GM18505 (cell line): ENCODE data around the gene IDI1.

Experiments used
- ATAC-seq: cut with Tn5 transposase; IDR thresholded peaks from one replicate; pipeline ENCODE4 v1.9.1; 2021; ENCODE audit not compliant: unreplicated experiment
- POLR2A ChIP-seq: IDR thresholded peaks from 4 replicates; pipeline ENCODE4 v1.6.1; 2011; ENCODE audit warnings: borderline replicate concordance; ENCODE audit not compliant: insufficient read depth, insufficient read length; ENCODE audit errors: extremely low read depth

Gene IDI1

DNA sequence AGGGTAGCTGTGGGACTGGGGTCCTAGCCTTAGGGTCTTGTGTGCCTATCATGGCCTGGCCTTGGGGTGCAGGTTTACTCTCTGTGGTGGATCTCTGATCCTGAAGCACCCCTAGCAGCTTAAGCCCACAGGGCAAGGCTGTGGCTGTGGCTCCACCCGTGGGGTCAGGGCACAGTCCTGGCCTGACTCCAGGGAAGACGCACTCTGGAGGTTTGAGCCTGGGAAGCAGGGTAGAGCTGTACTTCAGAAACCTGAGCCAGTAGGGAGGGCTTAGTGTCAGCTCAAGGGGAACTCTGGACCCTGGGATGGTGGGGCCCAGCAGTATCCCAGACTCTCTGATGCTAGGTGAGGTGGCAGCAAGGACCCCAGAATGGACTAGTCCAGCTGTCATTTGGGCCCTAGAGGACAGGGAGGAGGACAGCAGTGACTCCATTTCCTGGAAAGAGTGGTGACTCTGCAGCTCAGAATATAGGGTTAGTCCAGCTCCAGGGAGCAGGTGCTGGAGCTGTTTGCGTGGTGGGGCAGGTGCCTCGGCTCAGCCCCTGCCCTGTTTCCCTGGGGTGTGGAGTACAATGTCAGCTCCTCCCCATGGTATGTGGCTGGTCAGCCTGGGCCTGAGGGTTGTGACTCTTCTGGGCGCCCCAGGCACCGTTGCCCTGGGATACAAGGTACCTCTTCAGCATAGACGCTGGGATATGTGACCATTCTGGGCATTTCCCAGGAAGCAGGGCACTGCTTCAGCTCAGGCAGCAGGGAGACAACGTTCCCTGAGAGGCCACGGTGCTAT is 44.8 kb downstream of the IDI1 start:
- ATAC-seq = no peak
- TF ChIP-seq POLR2A = no peak

DNA sequence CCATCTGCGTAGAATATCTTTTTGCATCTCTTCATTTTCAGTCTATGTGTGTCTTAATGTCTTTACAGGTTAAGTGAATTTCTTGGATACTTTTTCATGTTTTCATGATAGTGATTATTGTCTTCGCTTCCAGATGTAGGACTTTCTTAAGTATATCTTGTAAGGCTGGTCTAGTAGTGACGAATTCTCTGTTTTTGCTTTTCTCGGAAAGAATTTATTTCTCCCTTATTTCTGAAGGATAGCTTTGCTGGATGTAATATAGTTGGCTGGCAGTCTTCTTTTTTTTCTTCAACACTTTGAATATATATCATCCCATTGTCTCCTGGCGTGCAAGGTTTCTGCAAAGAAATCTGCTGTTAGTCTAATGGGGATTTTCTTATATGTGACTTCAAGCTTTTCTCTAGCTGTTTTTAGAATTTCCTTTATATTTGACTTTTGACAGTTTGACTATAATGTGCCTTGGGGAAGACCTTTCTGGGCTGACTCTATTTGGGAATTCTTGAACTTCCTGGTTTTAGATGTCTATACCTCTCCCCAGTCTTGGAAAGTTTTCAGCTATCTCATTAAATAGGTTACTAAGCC is 46.4 kb downstream of the IDI1 start:
- TF ChIP-seq POLR2A = no peak
- ATAC-seq = no peak

DNA sequence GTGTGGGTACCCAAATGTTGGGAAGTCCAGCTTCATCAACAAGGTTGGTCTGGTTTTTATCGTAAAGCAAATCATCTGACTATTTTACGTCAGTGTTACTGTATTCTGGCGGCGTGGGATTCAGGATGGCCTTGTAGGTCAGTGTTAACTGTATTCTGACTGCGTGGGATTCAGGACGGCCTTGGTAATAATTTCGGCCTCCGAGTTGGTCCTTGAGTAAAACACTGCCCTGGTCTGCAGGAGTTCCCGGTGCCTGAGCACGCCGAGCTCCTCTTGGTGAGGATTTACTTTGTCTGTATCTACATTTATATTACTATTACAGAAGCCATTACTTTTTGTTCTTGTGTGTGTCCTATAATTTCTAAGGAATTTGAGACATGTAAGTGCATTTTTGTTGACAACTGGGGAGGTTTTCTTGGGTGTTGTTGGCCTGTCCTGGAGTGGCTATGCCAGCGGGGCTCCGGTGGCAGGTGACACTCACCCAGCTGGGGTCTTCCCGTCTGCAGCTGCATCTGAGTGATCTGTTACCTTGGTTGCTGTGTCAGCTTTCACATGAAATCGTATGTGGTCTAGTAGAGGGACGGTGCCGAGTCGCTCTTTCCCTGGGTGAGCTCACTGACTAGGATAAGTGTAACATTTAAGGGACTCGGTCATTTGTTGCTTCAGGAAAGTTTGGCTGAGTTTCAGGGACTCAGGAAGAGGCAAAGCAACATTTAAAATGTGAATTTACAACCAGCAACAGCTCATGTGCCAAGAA is 51.5 kb downstream of the IDI1 start:
- no peak for ATAC-seq
- TF ChIP-seq POLR2A = no peak

DNA sequence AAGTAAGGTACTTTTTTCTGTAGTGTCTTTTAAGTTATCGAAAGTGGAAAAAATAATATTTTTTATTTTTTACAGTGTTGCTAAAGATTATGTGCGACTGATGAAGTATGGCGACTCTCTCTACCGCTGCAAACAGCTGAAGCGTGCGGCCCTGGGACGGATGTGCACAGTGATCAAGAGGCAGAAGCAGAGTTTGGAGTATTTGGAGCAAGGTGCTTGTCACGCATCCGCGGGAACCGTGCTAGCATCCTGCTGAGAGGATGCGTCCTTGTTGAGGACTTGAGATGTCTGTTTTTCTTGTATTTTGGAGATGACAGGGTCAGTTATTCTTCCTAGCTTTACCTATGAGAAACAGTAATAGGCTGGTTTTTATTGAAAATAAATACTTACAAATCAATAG is 52.9 kb downstream of the IDI1 start:
- TF ChIP-seq POLR2A = no peak
- no peak for ATAC-seq

DNA sequence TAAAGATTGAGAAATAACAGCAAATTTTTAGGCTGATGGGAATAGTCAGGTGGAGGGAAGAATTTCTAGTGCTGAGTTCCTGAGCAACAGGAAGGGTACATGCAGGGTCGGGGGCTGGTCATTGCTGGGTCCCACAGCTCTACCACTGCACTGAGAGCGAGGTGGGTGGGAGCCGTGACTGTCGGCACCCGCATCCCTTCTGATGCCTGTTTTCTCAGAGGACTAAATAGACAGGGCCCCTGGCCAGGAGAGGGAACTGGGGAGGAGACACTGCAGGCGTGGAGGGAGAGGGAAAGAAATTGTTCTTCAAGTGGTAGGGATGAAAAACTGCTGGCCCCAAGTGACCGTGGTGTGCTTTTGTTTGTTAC is 53.4 kb downstream of the IDI1 start:
- ATAC-seq = no peak
- TF ChIP-seq POLR2A = no peak

DNA sequence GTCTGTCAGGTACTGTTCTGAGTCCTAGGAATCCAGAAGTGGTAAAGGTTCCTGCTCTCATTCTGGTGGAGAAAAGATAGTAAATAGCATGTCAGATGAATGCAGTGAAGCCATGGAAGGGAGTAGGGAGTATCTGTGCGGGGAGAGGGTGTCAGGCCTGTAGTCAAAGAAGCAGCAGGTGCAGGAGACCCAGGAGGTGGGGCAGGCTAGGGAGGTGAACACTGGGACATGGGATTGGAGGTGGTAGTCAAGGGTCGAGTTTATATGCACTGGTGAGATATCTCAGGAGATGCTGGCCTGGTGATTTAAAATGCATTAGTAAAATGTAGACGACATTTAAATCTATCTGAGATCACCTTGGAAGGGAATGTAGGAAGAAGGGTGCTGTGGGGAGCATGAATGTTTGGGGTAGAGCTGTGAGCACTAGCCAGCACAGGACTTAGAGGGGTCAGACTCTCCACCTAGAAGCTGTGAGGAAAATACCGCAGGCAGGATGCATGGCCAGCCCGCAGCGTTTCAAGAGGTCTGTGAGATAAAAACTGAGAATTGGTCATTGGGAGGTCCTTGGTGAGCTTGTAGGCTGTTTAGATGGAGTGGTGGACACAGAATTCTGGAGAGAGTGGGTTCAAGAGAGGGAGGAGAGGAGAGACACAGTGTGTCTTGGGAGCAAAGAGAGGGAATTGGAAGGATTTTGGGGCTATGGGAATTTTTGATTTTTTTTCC is 53.9 kb downstream of the IDI1 start:
- no peak for TF ChIP-seq POLR2A
- no peak for ATAC-seq

DNA sequence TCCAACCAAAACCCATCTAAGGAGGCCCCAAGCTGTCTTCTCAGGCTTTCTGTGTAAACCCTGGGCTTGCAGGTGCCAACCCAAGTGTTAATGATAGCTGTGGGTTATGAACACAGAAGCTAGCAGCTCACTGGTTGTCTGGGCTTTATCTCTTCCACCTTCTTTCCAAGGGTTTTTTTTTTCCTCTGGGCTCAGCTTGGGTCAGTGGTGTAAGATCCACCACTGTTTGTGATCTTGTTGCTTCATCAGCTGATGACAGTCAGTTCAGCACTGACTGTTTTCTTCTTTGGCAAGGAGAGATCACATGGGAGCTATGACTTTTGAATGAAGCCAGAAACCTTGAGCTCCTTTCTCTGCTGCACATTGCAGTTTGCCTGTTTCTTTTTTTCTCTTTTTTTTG is 56.0 kb downstream of the IDI1 start:
- TF ChIP-seq POLR2A = no peak
- no peak for ATAC-seq

DNA sequence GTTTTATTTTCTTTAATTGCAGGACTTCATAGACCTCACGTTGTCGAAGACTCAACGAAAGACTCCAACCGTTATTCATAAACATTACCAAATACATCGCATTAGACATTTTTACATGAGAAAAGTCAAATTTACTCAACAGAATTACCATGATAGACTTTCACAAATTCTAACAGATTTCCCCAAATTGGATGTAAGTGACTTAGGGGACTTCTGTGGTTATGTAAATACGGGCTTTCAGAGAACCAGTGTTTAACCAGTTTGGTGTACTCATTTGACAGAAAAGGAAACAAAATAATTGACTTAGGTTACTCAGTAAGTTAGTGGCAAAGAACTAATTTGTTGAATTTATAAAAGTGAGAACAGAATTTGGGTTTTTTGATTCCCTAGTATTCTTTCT is 56.5 kb downstream of the IDI1 start:
- no peak for TF ChIP-seq POLR2A
- no peak for ATAC-seq

DNA sequence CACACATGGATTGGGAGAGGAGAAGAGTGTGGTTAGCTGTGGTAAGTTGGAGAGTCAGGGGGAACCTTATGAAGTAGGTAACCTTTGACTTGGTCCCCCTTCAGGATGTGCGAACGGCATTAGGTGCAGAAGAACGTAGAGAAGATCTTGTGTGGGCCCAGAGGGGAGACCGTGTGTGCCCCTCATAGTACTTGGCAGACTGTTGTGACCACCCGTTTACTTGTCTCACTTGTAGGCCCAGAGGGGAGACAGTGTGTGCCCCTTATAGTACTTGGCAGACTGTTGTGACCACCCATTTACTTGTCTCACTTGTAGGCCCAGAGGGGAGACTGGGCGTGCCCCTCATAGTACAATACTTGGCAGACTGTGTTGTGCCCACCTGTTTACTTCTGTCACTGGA is 58.1 kb downstream of the IDI1 start:
- no peak for TF ChIP-seq POLR2A
- no peak for ATAC-seq
